H1 (cell line): ENCODE results near the gene AGAP1. TPM values are rescaled to one million over a fixed set of nuclear protein-coding genes. Genes with fewer than 3 reads are reported as not detected.

Experiments
- CTCF ChIA-PET: fragments of 300-600 bp; sonication (Branson Sonifier 250); formaldehyde crosslinking; loops from one replicate; lab custom pipeline; 2021; ENCODE audit not compliant: partially characterized antibody; lab: Charles Lee
- POLR2A ChIA-PET: fragments of 300-600 bp; sonication (Branson Sonifier 250); formaldehyde crosslinking; loops from one replicate; lab custom pipeline; 2021; ENCODE audit warnings: inconsistent platforms; ENCODE audit not compliant: partially characterized antibody; lab: Charles Lee
- DNase-seq, 2 experiments: peaks; one replicate each; pipeline versions ENCODE4 v3.0.0 to v3.0.0-alpha.2; 2010 to 2022; ENCODE audit warnings: low spot score in 2 of 2, low read depth in 1 of 2, mixed read lengths in 1 of 2
- FAIRE-seq: peaks from 2 replicates; lab custom pipeline; 2011; peaks lifted over from hg19 to GRCh38; lab: Jason Lieb, UNC
- H2AFZ ChIP-seq: 2 replicates; pipeline ENCODE4 v1.8.1; 2012; ENCODE audit warnings: low read length, inconsistent platforms
- H2AK5ac ChIP-seq: 2 replicates; pipeline ENCODE4 v1.6.1; 2013; ENCODE audit warnings: low read depth, low read length
- H2BK120ac ChIP-seq: replicated peaks from 2 replicates; pipeline ENCODE3; 2013; ENCODE audit warnings: low read depth, low read length, inconsistent platforms
- H2BK12ac ChIP-seq: 2 replicates; pipeline ENCODE4 v1.6.1; 2013; ENCODE audit warnings: low read depth, low read length
- H2BK15ac ChIP-seq: 2 replicates; pipeline ENCODE4 v1.6.1; 2013; ENCODE audit warnings: low read length
- H2BK20ac ChIP-seq: 2 replicates; pipeline ENCODE4 v1.6.1; 2013; ENCODE audit warnings: low read length
- H2BK5ac ChIP-seq: 2 replicates; pipeline ENCODE4 v1.6.1; 2013; ENCODE audit warnings: low read depth, low read length
- H3K14ac ChIP-seq: 2 replicates; pipeline ENCODE4 v1.6.1; 2013; ENCODE audit warnings: inconsistent platforms; ENCODE audit not compliant: insufficient read length
- H3K18ac ChIP-seq: 2 replicates; pipeline ENCODE4 v1.6.1; 2013; ENCODE audit warnings: low read length; ENCODE audit errors: extremely low read depth
- H3K23ac ChIP-seq: 2 replicates; pipeline ENCODE4 v1.6.1; 2013; ENCODE audit warnings: inconsistent platforms; ENCODE audit not compliant: insufficient read length
- H3K23me2 ChIP-seq: 2 replicates; pipeline ENCODE4 v1.6.1; 2013; ENCODE audit warnings: low read depth, low read length
- H3K27ac ChIP-seq: 2 replicates; pipeline ENCODE4 v1.6.1; 2011; ENCODE audit warnings: low read depth, low read length, inconsistent platforms
- H3K27me3 ChIP-seq, 4 experiments: replicated peaks in 1 of 4; 1 replicate in 1 of 4; 2 replicates in 3 of 4; pipeline versions ENCODE4 v1.6.1 to v1.8.1; 2011 to 2013; ENCODE audit warnings: low read length in 3 of 4, mild to moderate bottlenecking in 3 of 4, inconsistent platforms in 2 of 4, mixed read lengths in 2 of 4, moderate library complexity in 1 of 4; ENCODE audit not compliant: control insufficient read depth in 3 of 4, insufficient read depth in 3 of 4; ENCODE audit errors: extremely low read depth in 1 of 4
- H3K36me3 ChIP-seq, 4 experiments: 2 replicates each; pipeline versions ENCODE4 v1.6.1 to v1.8.1; 2011 to 2013; ENCODE audit warnings: mild to moderate bottlenecking in 4 of 4, low read length in 3 of 4, moderate library complexity in 2 of 4, control low read depth in 1 of 4, inconsistent platforms in 1 of 4; ENCODE audit not compliant: insufficient read depth in 4 of 4, control insufficient read depth in 2 of 4
- H3K4ac ChIP-seq: replicated peaks from 2 replicates; pipeline ENCODE3; 2013; ENCODE audit warnings: low read length, low read depth, mixed read lengths, inconsistent platforms; ENCODE audit not compliant: insufficient read length
- H3K4me1 ChIP-seq, 4 experiments: replicated peaks in 1 of 4; 1 replicate in 1 of 4; 2 replicates in 3 of 4; pipeline versions ENCODE4 v1.6.1 to v1.8.1; 2011 to 2013; ENCODE audit warnings: low read length in 3 of 4, inconsistent platforms in 2 of 4, mixed read lengths in 1 of 4; ENCODE audit not compliant: insufficient read depth in 4 of 4, control insufficient read depth in 3 of 4
- H3K4me2 ChIP-seq, 2 experiments: 2 replicates each; pipeline versions ENCODE4 v1.6.1 to v1.8.1; 2011 to 2013; ENCODE audit warnings: low read depth in 2 of 2, low read length in 2 of 2, control low read depth in 1 of 2, inconsistent platforms in 1 of 2, mild to moderate bottlenecking in 1 of 2; ENCODE audit not compliant: insufficient read depth in 1 of 2
- H3K4me3 ChIP-seq, 4 experiments: fragments of 200-600, 300-600 bp in 1 of 4; sonication (generic), shearing (Covaris generic), sonication (Bioruptor Twin) in 1 of 4; 2 replicates each; pipeline versions ENCODE4 v1.5.1 to v1.8.1; 2011 to 2016; ENCODE audit warnings: low read length in 4 of 4, low read depth in 3 of 4, control low read depth in 2 of 4, inconsistent platforms in 2 of 4, mild to moderate bottlenecking in 2 of 4, mixed read lengths in 1 of 4, moderate library complexity in 1 of 4; ENCODE audit not compliant: insufficient read depth in 2 of 4; ENCODE audit errors: extremely low read depth in 1 of 4
- H3K56ac ChIP-seq: replicated peaks from 2 replicates; pipeline ENCODE3; 2013; ENCODE audit warnings: low read depth, mild to moderate bottlenecking, mixed read lengths, low read length, inconsistent platforms; ENCODE audit not compliant: insufficient read length
- H3K79me1 ChIP-seq: 2 replicates; pipeline ENCODE4 v1.6.1; 2013; ENCODE audit warnings: low read depth, low read length, control low read depth
- H3K79me2 ChIP-seq, 2 experiments: 2 replicates each; pipeline versions ENCODE4 v1.6.1 to v1.8.1; 2012 to 2013; ENCODE audit warnings: low read length in 2 of 2, mild to moderate bottlenecking in 2 of 2, inconsistent platforms in 1 of 2; ENCODE audit not compliant: insufficient read depth in 2 of 2, control insufficient read depth in 1 of 2
- H3K9ac ChIP-seq, 4 experiments: replicated peaks in 1 of 4; 1 replicate in 1 of 4; 2 replicates in 3 of 4; pipeline versions ENCODE4 v1.6.1 to v1.8.1; 2011 to 2013; ENCODE audit warnings: low read depth in 3 of 4, low read length in 3 of 4, control low read depth in 2 of 4, mild to moderate bottlenecking in 2 of 4, moderate library complexity in 2 of 4, inconsistent platforms in 1 of 4; ENCODE audit errors: extremely low read depth in 1 of 4
- H3K9me3 ChIP-seq, 2 experiments: 2 replicates each; pipeline versions ENCODE4 v1.6.1 to v1.8.1; 2012 to 2013; ENCODE audit warnings: mild to moderate bottlenecking in 2 of 2, moderate library complexity in 2 of 2, control low read depth in 1 of 2, inconsistent platforms in 1 of 2, low read depth in 1 of 2, low read length in 1 of 2, mixed read lengths in 1 of 2; ENCODE audit not compliant: insufficient read depth in 2 of 2
- H4K20me1 ChIP-seq, 2 experiments: replicated peaks in 1 of 2; 2 replicates each; pipeline versions ENCODE3 to v1.8.1; 2011 to 2013; ENCODE audit warnings: inconsistent platforms in 2 of 2, low read length in 2 of 2, mild to moderate bottlenecking in 1 of 2; ENCODE audit not compliant: insufficient read depth in 2 of 2, control insufficient read depth in 1 of 2
- H4K5ac ChIP-seq: 2 replicates; pipeline ENCODE4 v1.6.1; 2013; ENCODE audit warnings: low read length, low read depth, mixed read lengths, inconsistent platforms; ENCODE audit not compliant: insufficient read length
- H4K8ac ChIP-seq: 2 replicates; pipeline ENCODE4 v1.8.0; 2013; ENCODE audit warnings: mild to moderate bottlenecking, moderate library complexity, low read length, inconsistent platforms; ENCODE audit not compliant: insufficient read depth; ENCODE audit errors: extremely low read depth
- H4K91ac ChIP-seq: replicated peaks from 2 replicates; pipeline ENCODE3; 2013; ENCODE audit warnings: low read length, mixed read lengths, inconsistent platforms; ENCODE audit not compliant: insufficient read length
- EP300 ChIP-seq, 2 experiments: IDR thresholded peaks; 1 replicate in 1 of 2; 2 replicates in 1 of 2; pipeline ENCODE4 v1.6.1; 2011 to 2012; ENCODE audit warnings: low read depth in 2 of 2, low read length in 2 of 2, mild to moderate bottlenecking in 2 of 2, borderline replicate concordance in 1 of 2, inconsistent platforms in 1 of 2, moderate library complexity in 1 of 2
- GTF2F1 ChIP-seq: IDR thresholded peaks from 2 replicates; pipeline ENCODE4 v1.6.1; 2012; ENCODE audit warnings: low read depth, low read length, improper control_type of control experiment, borderline replicate concordance
- JUN ChIP-seq: IDR thresholded peaks from 2 replicates; pipeline ENCODE4 v1.6.1; 2011; ENCODE audit warnings: low read depth, mild to moderate bottlenecking, improper control_type of control experiment, low read length
- POU5F1 ChIP-seq: IDR thresholded peaks from 2 replicates; pipeline ENCODE4 v1.6.1; 2011; ENCODE audit warnings: low read depth, mild to moderate bottlenecking, low read length, moderate library complexity
- RAD21 ChIP-seq, 2 experiments: IDR thresholded peaks in 1 of 2; conservative IDR thresholded peaks in 1 of 2; 2 replicates each; pipeline ENCODE4 v1.6.1; 2011; ENCODE audit warnings: low read depth in 2 of 2, low read length in 2 of 2, improper control_type of control experiment in 1 of 2, inconsistent platforms in 1 of 2, mild to moderate bottlenecking in 1 of 2, moderate library complexity in 1 of 2
- RFX5 ChIP-seq: IDR thresholded peaks from 2 replicates; pipeline ENCODE4 v1.6.1; 2011; ENCODE audit warnings: low read depth, low read length, improper control_type of control experiment, borderline replicate concordance
- RXRA ChIP-seq: IDR thresholded peaks from 2 replicates; pipeline ENCODE4 v1.6.1; 2011; ENCODE audit warnings: low read depth, mild to moderate bottlenecking, low read length, moderate library complexity; ENCODE audit not compliant: insufficient read depth
- WGBS, 2 experiments: shearing (Covaris generic) in 1 of 2; methylation state at CpG; one replicate each; pipeline versions ENCODE4 v1.1.6 to v1.1.7; 2013 to 2015; ENCODE audit warnings: low lambda C conversion rate in 2 of 2, mixed read lengths in 2 of 2, inconsistent platforms in 1 of 2, low coverage in 1 of 2, missing lambda C conversion rate in 1 of 2; ENCODE audit not compliant: insufficient replicate concordance in 2 of 2, insufficient coverage in 1 of 2, insufficient read length in 1 of 2; ENCODE audit errors: extremely low coverage in 1 of 2, missing lambda C conversion rate in 1 of 2; 5-methylcytosine and 5-hydroxymethylcytosine counted together
- polyA plus RNA-seq, 7 experiments: library from polyadenylated mRNA; depleted of rRNA in 3 of 7; stranded (reverse) in 5 of 7; unstranded in 2 of 7; fragments of >200 nt in 5 of 7; fragments of 200-250 nt in 2 of 7; gene quantifications; 1 replicate in 5 of 7; 2 replicates in 1 of 7; 4 replicates in 1 of 7; pipeline versions ENCODE4 v1.2.1 to v1.2.3, GENCODE V29; 2011 to 2013; ENCODE audit warnings: missing spikeins in 2 of 7, mixed read lengths in 2 of 7
- total RNA-seq: library from RNA; stranded (reverse); fragmentation: NEBNext Ultra II Directional; extraction: Animal tissue kit (Norgen Biotek cat#: 25700); gene quantifications from 2 replicates; pipeline ENCODE4 v1.2.1, GENCODE V29; 2021
- TF ChIP-seq, protein P1 (sequence below), 3 experiments: IDR thresholded peaks; 1 replicate in 2 of 3; 2 replicates in 1 of 3; pipeline versions ENCODE4 v1.5.1 to v1.6.1; 2011; ENCODE audit warnings: low read length in 3 of 3, mild to moderate bottlenecking in 3 of 3, inconsistent platforms in 2 of 3, low read depth in 1 of 3, moderate library complexity in 1 of 3; ENCODE audit not compliant: insufficient read depth in 1 of 3; ENCODE audit errors: control extremely low read depth in 1 of 3
- TF ChIP-seq, protein P2 (sequence below): IDR thresholded peaks from 2 replicates; pipeline ENCODE4 v1.6.1; 2011; ENCODE audit warnings: low read depth, mild to moderate bottlenecking, low read length; ENCODE audit not compliant: insufficient read depth

AGAP1 gene
- total and polyA plus RNA-seq, 2 of the 8 experiments (the other 6 are each of a cell fraction or from before 2014, with no cell fraction given), result 18.1 to 39.4 TPM

DNA sequence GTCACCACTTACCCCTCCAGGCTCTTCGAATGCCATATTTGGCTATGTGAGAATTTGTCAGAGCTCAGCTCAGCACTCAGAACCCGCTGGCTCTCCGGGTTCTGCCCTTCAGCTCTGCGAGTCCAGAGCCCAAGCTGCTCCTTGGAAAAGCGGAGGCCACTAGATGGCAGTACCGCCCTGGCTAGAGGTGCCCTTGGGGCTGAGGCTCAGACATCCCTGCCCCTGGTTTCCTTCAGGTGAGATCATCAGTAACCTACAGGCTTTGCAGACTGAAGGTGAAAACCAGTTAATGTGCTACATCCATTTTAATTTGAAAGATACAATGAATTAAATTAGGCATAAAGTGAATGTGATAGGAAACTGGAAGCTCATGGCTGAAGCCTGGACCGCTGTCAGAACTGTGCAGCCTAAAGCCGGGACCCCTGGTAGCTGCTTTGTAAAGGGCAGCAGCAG is 285.6 kb downstream of the AGAP1 start:
- Histone ChIP-seq H3K36me3 (no peaks in the 10 kb centered on the region), H2AK5ac (no peak overlapping the region), H4K91ac (no peak overlapping the region), H2BK120ac (no peak overlapping the region), H3K27ac (no peak overlapping the region), H3K9me3 (no peaks in the 10 kb centered on the region), H3K14ac (no peak overlapping the region), H3K23me2 (no peaks in the 10 kb centered on the region), H3K9ac (no peak overlapping the region), H3K79me1 (0 out of 2 replicates have a peak, but pooled peaks cover 4% of the 10 kb centered on the region), H4K8ac (no peak overlapping the region), H2BK20ac (no peak overlapping the region), H3K18ac (no peak overlapping the region), H3K4ac (no peak overlapping the region), H3K4me3 (no peak overlapping the region), H4K5ac (no peak overlapping the region), H2AFZ (no peak overlapping the region), H3K27me3 (no peaks in the 10 kb centered on the region), H4K20me1 (peaks cover 3 to 8% of the 10 kb centered on the region in 2 experiments), H3K4me2 (no peak overlapping the region), H2BK12ac (no peak overlapping the region), H3K56ac (no peak overlapping the region), H3K23ac (no peak overlapping the region), H2BK5ac (no peak overlapping the region), H3K79me2 (no peaks in the 10 kb centered on the region), H2BK15ac (no peak overlapping the region), H3K4me1 (no peaks in the 10 kb centered on the region)
- CTCF ChIA-PET, result interaction anchor here (0.6 to 8.0 kb wide), 50 partner anchors 8 to 531 kb away, joined by 3 to 113 read pairs (median 3); no protein-coding TSS in a partner anchor
- POLR2A ChIA-PET, result interaction anchor here (0.6 kb wide), 1 partner anchor 24 kb away, joined by 3 read pairs; no protein-coding TSS in a partner anchor
- 46% methylated on average over 8 of the region's 8 CpGs; no CpG with 5 or more reads in 1 of the 2 experiments for WGBS, 2 experiments
- DNase-seq (peak; percentile 71 to 93), FAIRE-seq (peak; percentile 93)
- TF ChIP-seq JUN (peak; percentile 66; the same call in 1 of the 2 replicates), EP300 (IDR thresholded peaks at IDR 0.05; ENCODE audit: borderline replicate concordance in 1 of 2, low read depth in 2 of 2, low read length in 2 of 2) (no peak), GTF2F1 (0 out of 2 replicates have a peak, but pooled peaks have one; percentile 68), RXRA (no peak), RAD21 (IDR thresholded peaks at IDR 0.05 in 1 of 2, conservative IDR thresholded peaks at IDR 0.05 in 1 of 2; ENCODE audit: low read depth in 2 of 2, low read length in 2 of 2) (peak; percentile 97 to 98), RFX5 (peak; percentile 45; the same call in 1 of the 2 replicates), POU5F1 (no peak)
- TF ChIP-seq, protein P1, sequence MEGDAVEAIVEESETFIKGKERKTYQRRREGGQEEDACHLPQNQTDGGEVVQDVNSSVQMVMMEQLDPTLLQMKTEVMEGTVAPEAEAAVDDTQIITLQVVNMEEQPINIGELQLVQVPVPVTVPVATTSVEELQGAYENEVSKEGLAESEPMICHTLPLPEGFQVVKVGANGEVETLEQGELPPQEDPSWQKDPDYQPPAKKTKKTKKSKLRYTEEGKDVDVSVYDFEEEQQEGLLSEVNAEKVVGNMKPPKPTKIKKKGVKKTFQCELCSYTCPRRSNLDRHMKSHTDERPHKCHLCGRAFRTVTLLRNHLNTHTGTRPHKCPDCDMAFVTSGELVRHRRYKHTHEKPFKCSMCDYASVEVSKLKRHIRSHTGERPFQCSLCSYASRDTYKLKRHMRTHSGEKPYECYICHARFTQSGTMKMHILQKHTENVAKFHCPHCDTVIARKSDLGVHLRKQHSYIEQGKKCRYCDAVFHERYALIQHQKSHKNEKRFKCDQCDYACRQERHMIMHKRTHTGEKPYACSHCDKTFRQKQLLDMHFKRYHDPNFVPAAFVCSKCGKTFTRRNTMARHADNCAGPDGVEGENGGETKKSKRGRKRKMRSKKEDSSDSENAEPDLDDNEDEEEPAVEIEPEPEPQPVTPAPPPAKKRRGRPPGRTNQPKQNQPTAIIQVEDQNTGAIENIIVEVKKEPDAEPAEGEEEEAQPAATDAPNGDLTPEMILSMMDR (IDR thresholded peaks at IDR 0.05; ENCODE audit: control extremely low read depth in 1 of 3, insufficient read depth in 1 of 3, low read depth in 1 of 3, low read length in 3 of 3), result peak; percentile 84 to 95 (median 95)
- TF ChIP-seq, protein P2, sequence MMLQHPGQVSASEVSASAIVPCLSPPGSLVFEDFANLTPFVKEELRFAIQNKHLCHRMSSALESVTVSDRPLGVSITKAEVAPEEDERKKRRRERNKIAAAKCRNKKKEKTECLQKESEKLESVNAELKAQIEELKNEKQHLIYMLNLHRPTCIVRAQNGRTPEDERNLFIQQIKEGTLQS, result no peak
